Activated naive CD4-positive, alpha-beta T cell (primary cell): ENCODE results near the gene XRCC4.
"Not testable (repeated sequence)": the region's sequence is repeated elsewhere in the genome, so short reads cannot be mapped to it uniquely, and the experiment has no call there.

Source experiments
- DNase-seq, 4 experiments: peaks; one replicate each; lab custom pipeline; 2025; lab: John Stamatoyannopoulos, UW

XRCC4 gene

DNA sequence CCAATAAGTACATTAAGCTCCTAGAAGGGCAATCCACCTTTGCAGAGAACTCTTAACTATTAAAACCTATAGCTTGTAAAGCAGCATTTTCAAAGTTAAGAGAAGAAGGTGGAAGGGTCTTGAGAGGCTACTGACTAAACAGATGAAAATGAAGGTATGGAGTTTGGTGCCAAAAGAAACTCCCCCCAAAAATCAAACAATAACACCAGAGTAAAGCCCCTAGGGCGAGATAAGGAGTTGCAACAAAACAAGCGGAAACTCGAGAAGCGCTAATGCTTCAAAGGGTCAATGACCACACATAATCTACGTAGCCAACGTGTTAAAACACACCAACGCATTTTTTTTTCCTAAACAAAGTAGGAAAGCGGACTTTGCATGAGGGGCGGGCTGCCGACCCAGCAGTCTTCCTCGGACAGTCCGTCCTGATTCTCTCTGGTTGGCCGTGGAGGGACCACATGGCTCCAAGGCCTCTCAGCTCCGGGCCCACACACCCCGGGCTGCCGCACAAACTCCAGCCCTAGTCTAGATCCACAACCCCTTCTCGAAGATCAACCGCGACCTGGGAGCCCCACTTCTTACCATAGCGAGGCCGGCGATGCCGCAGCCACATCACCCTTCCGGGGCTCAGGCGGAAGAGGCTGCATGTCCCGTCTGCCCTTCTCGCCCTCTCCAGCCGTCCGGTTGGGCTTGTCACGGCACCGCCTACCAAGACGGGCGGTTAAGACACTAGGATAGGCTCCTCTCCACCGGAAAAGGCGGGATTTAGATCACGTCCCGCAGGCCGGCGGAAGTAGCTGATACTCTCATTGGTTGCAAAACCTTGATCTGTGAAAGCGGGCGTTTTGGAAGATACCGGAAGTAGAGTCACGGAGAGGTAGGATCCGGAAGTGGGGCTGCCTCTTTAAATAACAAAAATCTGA is at the start of gene XRCC4, which contains the start of gene TMEM167A:
XRCC4 (plus strand) TSS at position 806 of the 920 bp plus-strand sequence. CDS start 27,373 bp downstream, outside the sequence.
TMEM167A (minus strand) TSS at position 653 of the 920 bp plus-strand sequence; CDS start at position 582, 71 bp downstream.
- DNase-seq = peak; percentile 75 to 83 (median 78)

DNA sequence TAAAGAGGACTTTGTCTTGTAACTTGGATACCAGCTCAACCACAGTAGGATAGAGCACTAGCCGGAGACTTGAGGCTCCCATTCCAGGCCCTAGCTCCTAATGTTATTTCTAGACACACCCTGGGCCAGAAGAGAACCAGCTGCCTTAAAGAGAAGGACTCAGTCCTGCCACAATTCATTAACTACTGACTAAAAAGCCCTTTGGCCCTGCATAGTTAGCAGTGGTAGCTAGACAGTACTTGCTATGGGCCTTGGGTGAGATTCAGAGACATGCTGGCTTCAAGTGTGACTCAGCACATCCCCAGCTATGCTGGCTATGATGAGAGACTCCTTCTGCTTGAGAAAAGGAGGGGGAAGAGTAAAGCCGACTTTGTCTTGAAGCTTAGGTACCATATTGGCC is 47.4 kb upstream of the XRCC4 start:
- DNase-seq = no peak

DNA sequence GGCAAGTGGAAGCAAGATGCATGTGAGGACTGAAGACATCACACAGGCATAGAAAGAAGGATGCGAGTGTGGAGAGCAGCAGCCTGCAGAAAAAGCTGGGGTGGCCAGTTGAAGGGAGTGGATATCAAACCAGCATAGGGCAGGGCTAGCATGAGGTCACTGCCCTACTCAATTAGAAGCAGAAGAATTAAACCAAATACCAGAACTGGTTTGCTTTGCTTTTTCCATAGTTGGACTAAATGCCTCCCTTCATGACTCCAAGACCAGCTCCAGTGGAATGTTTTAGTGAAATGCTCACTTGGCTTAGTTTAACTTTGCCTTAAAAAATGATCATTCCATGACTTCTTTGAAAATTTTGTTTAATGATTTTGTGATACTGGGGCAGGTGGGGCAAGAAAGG is 46.0 kb upstream of the XRCC4 start:
- no peak for DNase-seq

DNA sequence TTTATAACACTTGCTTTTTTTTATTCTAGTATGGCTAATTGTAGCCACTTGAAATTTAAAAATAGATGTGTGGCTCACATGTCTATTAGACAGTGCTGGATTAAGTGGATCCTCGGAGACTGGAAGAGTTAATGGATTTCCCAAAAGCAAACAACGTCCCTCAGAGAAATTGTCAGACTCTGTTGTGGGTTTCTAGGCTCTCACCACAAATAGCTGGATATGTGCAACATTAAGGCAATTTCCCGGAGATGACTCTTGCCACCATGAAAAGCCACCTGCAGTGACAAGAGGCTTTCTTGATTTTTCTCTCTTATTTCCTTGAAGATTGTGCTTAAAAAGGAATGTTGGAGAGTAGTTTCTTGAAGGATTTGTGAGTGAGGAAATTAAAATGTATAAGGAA is 43.3 kb upstream of the XRCC4 start:
- DNase-seq = no peak

DNA sequence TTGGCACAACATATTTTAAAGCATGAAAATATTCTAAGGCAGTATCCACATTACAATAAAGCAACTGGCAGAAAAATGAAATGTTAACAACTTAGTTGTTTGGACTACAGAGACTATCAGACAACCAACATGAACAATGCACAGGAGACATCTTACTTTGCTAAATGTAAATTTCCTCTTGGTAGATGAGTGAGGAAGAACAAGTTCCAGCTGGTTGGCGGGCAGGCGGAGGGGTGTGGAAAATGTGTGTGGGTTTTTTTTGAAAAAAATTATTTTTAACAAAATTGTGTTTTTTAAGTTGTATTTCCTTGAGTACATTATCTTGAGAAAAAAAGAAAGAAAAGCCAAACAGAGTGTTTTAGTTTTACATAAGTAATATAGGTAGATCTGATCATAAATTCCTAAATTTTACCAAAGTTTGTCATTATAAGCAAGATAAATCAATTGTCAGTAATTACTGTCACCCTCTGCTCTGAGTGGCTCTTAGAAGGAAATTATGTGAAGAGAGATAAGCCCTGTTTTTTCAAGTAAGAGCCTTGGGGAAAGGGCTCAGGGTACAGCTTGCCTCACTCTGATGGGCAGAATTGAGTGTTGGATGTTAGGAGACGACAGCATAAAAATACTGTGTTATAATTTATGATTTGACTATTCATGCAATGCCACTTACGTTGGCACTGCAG is 42.7 kb upstream of the XRCC4 start:
- no peak for DNase-seq

DNA sequence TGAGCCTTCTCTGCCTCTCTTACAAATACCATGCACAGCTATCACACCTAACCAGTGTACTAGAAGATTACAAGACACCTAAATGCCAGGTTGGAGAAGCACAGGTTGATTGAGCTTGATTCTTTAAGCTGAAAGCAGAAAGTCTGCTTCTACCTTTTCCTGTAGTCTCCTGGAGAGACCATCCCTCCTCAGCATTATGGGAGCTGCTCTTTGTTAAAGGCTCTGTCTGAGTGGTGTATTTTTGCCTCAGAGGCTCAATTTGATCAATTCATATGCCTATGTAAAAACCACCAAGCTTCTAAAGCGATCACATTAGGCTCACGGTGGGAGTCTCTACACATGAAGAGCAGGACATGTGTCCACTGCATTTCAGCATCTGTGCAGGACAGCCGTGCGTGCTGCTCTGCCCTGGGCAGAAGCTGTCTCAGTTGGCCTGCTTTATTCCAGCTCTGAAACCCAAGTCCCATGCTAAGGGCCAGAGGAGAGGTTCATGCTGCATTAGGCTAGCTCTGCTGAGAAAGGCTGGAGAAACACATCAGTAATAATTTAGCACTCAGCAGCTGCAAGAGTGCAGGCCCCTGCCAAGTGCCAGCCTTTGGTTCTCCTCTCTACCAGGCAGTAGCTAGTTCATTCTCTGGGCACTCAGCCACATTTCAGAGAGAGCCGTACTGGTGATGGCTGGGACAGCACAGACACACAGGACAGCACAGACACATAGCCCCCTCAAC is 41.8 kb upstream of the XRCC4 start:
- no peak for DNase-seq

DNA sequence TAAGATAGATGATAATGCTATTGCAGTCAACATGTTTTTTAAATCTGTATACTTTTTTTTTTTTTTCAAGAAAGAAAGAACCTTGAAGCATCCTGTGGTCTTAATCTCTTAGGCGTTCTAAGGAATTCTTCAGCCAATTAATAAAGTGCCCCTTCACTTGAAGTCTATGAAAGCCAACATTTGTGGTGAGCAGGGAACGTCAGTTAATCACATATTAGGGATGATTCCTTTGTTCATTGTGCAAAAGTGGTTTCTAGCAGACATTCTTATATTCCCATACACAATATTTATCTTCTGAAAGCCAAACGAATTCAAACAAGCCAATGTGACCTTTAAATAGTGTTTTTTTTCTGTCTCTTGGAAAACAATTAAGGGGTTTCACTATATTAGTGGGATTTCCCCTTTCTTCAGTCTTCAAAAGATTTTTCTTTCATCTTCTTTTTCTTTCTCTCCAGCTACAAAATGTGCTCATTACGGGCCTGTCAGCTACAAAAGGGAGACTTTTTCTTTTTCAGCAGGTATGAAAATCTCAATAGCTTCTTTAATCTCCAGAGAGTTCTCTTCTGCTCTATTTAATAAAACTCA is 40.3 kb upstream of the XRCC4 start:
- no peak for DNase-seq

DNA sequence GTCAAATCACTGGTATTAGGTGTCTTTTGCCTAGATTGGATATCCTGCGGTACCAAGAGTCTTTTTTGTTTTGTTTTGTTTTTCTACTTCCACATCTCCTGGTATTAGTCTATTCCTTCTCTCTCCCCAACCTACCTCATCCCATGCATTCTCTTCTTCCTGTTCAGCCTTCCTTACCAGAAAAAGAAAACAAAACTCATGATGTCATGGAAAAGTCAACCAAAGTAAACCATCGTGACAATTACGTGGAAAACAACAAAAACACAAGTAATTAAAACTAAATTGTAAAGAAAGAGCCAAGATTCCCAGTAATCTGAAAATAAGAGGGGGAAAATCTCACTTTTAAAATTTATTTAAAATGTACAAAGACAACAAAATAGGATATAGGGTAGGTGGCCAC is 38.4 kb upstream of the XRCC4 start:
- no peak for DNase-seq

DNA sequence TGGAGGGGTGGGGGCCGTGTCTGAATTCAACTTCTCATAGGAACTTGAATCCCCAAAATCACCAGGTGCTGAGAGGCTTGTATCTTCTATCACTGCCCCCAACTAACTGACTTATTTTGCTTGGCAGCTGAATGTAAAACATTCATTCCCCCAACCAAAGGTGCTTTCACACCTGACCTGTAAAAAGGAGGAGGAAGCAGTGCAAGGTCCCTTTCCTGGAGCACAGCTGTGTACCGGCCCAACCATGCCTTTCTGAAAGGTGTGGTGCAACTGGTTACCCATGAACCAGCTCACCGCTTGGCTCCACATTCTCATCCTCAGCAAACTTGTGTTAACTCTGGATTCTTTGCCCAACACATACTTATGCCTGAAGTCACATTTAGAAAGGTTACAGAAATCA is 34.8 kb upstream of the XRCC4 start:
- DNase-seq = no peak

DNA sequence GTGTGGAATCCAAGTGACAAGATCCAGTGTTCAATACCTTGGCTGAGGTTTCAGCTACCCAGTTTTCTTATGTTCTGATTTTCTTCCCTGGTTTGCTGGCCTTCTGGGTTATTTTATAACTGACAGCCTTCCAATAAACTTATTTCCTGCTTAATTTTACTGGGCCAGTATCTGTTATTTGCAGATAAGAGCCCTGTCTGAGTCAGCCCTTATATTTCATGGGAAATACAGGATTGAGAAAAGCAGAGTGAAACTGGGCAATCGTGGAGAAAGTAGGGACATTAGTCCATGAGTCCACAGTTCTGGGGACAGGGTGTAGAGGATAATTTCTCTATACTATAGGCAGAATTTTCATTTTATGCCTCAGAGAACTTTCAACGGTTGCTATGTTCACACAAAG is 32.4 kb upstream of the XRCC4 start:
- no peak for DNase-seq

DNA sequence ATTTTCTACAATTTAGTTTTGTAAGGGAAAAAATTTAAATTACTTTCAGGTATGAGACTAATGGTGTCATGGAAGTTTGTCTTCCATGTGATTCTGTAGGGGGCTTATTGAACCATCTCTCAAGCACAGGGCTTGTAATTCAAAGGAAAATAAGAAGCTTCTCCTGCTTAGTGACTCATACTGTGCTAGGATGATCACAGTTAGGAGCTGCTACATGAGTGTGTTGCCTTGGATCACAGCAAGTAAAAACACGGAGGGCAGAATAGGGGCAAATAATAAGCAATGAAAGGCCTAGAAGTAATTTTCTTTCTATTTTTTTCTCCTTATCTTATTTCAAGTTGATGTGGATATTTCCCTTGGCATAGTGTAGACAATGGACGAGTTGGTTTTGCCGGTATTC is 29.1 kb upstream of the XRCC4 start:
- DNase-seq = no peak

DNA sequence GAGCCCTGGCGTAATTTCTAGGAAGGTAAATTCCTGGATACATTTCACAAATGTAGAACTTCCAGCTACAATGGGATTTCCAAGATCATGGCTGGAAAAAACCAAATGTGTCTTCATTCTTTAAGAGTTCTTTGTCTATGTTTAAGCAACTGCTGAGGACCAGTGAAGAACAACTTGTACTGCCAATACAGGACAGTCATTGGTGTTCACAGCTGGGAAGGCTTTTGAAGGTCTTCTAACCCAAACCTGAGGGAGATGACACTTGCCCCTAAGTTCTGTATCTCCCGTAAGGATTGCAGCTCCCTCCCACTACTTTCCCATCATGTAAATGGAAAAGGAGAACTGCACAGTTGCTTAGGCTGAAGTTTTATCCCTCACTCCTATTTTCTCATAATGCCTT is 28.5 kb upstream of the XRCC4 start:
- DNase-seq = no peak

DNA sequence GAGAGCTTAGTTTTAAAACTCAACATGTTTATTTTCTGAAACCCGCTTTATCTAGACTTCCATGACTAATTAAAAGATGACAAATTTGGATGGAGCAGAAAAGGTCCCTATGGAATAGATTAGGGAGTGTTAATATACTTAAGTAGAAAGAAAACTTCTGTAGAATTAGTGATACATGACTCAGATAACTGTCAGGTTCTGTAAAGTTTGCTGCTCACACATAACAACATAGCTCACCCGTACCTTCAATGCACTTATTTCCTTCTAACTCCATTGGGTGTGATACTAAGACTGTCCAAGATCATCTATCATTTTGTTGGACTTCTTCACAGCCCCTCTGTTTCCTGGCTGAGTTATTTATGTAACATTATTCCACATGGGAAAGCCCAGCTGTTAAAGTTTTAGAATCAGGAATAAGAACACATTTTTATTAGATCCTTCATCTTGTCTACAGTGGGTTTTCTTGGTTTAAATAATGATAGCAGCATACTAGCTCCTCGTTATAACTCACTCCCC is 27.9 kb upstream of the XRCC4 start:
- no peak for DNase-seq

DNA sequence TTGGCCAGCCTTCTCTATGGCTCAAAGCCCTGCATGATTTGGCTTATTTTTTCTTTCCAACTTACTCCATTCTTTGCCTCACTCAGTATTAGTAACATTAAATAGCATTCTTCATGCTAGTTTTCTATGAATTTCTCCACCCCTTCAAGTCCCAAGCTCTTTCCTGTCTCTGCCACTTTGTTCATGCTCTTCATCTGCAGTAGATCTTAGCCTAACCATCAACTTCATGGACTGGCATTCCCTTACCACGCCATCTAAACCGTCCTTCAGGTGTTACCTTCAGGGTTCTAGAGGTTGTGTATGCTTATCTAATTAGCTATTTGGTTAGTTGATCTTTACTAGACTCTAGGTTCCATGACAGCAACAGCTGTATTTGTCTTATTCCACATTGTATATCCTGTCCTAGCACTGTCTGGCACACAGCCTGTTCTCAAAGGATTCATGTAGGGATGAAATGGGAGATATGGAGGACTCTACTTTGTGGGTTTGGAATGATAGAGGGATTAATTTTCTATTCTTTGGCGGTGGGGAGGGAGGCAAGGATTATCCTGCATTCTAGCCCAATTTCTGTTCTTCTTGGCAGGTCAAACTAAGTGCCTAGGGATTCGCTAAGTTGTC is 26.5 kb upstream of the XRCC4 start:
- DNase-seq = no peak

DNA sequence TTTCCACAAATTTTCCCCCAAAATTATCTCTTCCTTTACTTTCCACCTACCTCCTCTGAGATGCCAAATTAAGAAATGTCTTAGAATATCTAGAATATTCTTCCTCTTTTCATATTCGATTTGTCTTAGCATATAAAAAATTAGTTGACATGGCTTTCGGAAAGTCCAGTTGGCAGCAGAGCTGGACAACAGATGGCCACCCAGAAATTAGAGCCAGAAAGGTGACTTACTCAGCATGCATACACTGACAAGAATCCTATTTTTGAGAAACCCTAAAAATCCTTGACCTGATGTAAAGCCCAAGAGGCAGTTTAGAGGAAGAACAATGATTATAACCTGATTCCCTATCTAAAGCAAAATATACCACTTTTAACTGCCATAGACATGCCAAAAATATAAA is 22.2 kb upstream of the XRCC4 start:
- no peak for DNase-seq

DNA sequence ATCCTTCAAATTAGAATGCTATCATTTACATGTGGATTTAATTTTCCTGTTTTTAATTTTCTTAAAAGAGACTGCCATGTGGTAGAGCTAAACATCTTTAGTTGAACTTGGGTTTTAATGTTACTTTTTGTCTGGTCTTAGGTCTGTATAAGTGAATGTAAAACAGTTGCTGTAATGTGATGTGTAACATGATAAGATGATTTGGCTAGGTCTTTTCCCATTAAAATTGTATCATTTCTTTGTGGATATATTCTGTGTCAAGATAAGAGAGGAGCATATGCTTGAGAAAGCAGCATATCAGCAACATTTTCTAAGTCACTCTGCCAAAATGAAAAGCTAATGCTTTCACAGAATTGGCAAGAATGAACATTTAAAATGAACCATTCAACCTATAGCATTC is 18.6 kb upstream of the XRCC4 start:
- no peak for DNase-seq

DNA sequence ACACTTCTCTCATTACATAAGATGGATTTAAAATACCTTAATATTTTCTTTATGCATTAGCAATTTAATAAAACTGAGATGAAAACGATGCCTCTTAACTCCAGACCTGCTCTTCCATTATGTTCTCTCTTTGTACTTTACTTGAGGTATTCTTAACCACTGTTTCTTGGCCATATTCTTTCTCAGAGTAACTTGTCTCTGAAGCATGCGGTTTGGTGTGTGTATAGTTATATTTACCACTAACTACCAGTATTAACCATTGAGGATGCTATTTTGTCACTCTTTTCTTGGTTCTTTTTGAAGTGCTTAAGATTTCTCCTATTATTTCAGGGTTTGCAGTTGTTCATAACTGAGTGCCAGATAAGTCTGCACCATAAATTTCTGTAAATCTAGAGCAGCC is 18.0 kb upstream of the XRCC4 start:
- DNase-seq = no peak

DNA sequence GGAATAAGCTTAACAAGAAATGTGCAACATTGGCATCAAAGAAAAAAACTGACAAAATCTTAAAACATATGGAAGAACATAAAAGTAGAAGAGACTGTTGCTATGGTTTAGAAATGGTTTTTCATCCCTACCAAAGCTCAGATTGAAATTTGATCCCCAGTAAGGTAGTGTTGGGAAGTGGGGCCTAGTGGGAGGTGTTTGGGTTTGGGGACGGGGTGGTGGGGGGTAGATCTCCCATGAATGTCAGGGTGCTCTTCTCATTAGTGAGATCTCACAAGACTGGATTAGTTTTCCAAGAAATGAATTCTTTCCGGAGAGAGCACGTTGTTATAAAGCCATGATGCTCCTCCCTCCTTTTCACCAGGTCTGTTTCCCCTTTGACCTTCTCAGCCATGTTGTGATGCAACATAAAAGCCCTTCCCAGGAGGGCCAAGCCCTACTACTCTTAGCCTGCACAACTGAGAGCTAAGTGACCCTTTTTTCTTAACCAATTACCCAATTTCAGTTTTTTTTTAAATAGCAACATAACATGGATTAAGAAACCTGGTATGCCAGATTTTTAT is 10.7 kb upstream of the XRCC4 start:
- DNase-seq = no peak

DNA sequence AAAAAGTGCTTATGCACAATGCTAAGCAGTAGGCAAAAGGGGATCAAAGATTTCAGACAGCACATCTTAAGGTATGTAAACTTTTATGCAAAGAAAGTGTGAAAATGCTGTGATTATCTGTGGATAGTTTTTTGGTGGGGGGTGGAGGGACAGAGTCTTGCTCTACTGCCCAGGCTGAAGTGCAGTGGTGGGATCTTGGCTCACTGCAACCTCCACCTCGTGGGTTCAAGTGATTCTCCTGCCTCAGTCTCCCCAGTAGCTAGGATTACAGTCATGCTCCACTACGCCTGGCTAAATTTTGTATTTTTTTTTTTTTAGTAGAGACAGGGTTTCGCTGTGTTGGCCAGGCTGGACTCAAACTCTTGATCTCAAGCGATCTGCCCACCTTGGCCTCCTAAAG is 10.0 kb upstream of the XRCC4 start:
- DNase-seq = not testable (repeated sequence)

DNA sequence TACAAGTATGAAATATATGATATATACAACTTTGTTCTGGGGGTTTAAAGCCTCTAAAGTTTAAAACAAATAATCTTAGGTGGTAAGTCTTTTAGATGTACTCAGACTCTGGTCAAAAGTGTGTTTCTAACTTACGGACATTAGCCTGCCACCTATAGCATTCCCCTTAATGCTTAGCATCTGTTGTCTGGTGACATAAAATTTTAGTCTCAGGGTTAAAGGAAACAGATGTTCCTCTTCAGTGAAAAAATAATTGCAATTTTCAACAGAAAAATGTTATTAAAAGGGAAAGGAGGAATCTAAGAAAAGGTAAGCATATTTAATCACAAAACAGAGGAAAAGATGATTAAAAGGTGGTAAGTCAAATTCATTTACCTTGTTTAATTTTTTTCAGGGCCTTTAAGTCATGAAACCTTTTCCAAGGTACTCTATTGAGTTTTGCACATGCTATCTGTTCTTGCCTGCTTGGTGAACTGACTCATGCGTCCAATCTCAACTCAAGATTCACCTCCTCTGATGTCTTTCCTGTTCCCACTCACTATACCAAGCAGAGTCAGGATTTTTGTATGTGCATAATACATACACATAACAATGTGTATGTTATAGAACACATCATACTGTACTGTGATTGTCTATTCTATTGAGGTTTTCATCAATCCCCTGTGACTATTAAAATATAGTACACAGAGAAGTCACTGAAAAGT is 8.1 kb upstream of the XRCC4 start:
- DNase-seq = no peak
